BJ (cell line): ENCODE measurements around the gene CA6. TPM values are rescaled to one million over a fixed set of nuclear protein-coding genes. Genes with fewer than 3 reads are reported as not detected.

Experiments used
- CTCF ChIA-PET: fragments of 350-600 bp; formaldehyde crosslinking; extraction: SDS; loops from one replicate; lab custom pipeline; 2021; ENCODE audit warnings: antibody characterized with exemption, inconsistent platforms; lab: Yijun Ruan, JAX
- POLR2A ChIA-PET: fragments of 300-600 bp; sonication (Branson Sonifier 250); formaldehyde crosslinking; extraction: SDS; loops from one replicate; lab custom pipeline; 2021; ENCODE audit warnings: antibody characterized with exemption; lab: Charles Lee
- DNase-seq: peaks from one replicate; pipeline ENCODE4 v3.0.0-alpha.2; 2011; ENCODE audit warnings: low read depth
- H3K27me3 ChIP-seq: 2 replicates; pipeline ENCODE4 v1.6.0; 2011; ENCODE audit warnings: low read length; ENCODE audit not compliant: control insufficient read depth, insufficient read depth
- H3K36me3 ChIP-seq: 2 replicates; pipeline ENCODE4 v1.5.1; 2011; ENCODE audit warnings: low read length; ENCODE audit not compliant: control insufficient read depth, insufficient read depth
- H3K4me3 ChIP-seq: 2 replicates; pipeline ENCODE4 v1.5.1; 2011; ENCODE audit warnings: low read depth, mild to moderate bottlenecking, control low read depth, low read length
- CTCF ChIP-seq: IDR thresholded peaks from 2 replicates; pipeline ENCODE4 v1.5.1; 2011; ENCODE audit warnings: low read depth, mild to moderate bottlenecking, control low read depth, inconsistent platforms, low read length, moderate library complexity; ENCODE audit not compliant: insufficient read depth
- polyA plus RNA-seq: library from polyadenylated mRNA; depleted of rRNA; stranded (reverse); fragments of >200 nt; gene quantifications from 2 replicates; pipeline ENCODE4 v1.2.3, GENCODE V29; 2011

CA6 gene
- polyA plus RNA-seq, 1 experiment, result not detected

- Histone ChIP-seq H3K4me3 (no peak overlapping the region), H3K27me3 (peaks cover 1% of the 10 kb centered on the region; the same call in 1 of the 2 replicates), H3K36me3 (no peaks in the 10 kb centered on the region)
- POLR2A ChIA-PET, result no interaction called here
- CTCF ChIA-PET, result interaction anchor here (1.2 kb wide), 1 partner anchor 39 kb away, joined by 3 read pairs; no protein-coding TSS in a partner anchor
- DNase-seq, result no peak
- TF ChIP-seq CTCF, result no peak
Observed at GRCh38 chr1:8950309-8950708, 4.6 kb downstream of the CA6 start.

- Histone ChIP-seq H3K27me3 (peaks cover 1% of the 10 kb centered on the region; the same call in 1 of the 2 replicates), H3K36me3 (no peaks in the 10 kb centered on the region), H3K4me3 (no peak overlapping the region)
- DNase-seq, result no peak
- POLR2A ChIA-PET, result no interaction called here
- CTCF ChIA-PET, result interaction anchor here (1.6 kb wide), 1 partner anchor 12 kb away, joined by 5 read pairs; no protein-coding TSS in a partner anchor
- TF ChIP-seq CTCF, result no peak
Observed at GRCh38 chr1:8951231-8951630, 5.6 kb downstream of the CA6 start.

GRCh38 chr1:8955406-8955805, 9.7 kb downstream of the CA6 start:
- Histone ChIP-seq H3K36me3 (no peaks in the 10 kb centered on the region), H3K27me3 (peaks cover 3% of the 10 kb centered on the region; the same call in 1 of the 2 replicates), H3K4me3 (no peak overlapping the region)
- no peak for DNase-seq
- CTCF ChIA-PET, result interaction anchor here (0.8 to 1.5 kb wide), 4 partner anchors 8 to 146 kb away, joined by 3 to 5 read pairs (median 4); no protein-coding TSS in a partner anchor
- POLR2A ChIA-PET, result no interaction called here
- TF ChIP-seq CTCF, result no peak

- CTCF ChIA-PET, result interaction anchor here (1.3 to 1.5 kb wide), 2 partner anchors 48 to 145 kb away, joined by 4 to 6 read pairs; no protein-coding TSS in a partner anchor
- POLR2A ChIA-PET, result no interaction called here
- no peak overlapping the region for H3K4me3 ChIP-seq
- no peak for TF ChIP-seq CTCF
- H3K27me3 ChIP-seq, result peaks cover 4% of the 10 kb centered on the region
- no peaks in the 10 kb centered on the region for H3K36me3 ChIP-seq
- no peak for DNase-seq
Observed at GRCh38 chr1:8956461-8957349, 11.0 kb downstream of the CA6 start.

- no peak for DNase-seq
- ChIA-PET CTCF (interaction anchor here (0.6 to 3.9 kb wide), 18 partner anchors 8 to 1473 kb away, joined by 3 to 25 read pairs (median 4); no protein-coding TSS in a partner anchor), POLR2A (no interaction called here)
- Histone ChIP-seq H3K36me3 (no peaks in the 10 kb centered on the region), H3K27me3 (peaks cover 2% of the 10 kb centered on the region; the same call in 1 of the 2 replicates), H3K4me3 (no peak overlapping the region)
- TF ChIP-seq CTCF, result peak; percentile 63
Observed at GRCh38 chr1:8962812-8963530, 17.3 kb downstream of the CA6 start.
